HG02973 (cell line): ENCODE measurements around the gene DDX4.
"Not testable (repeated sequence)": the region's sequence is repeated elsewhere in the genome, so short reads cannot be mapped to it uniquely, and the experiment has no call there.

ENCODE experiments used
- ATAC-seq: cut with Tn5 transposase; IDR thresholded peaks from one replicate; pipeline ENCODE4 v1.9.1; 2021; ENCODE audit warnings: moderate library complexity; ENCODE audit not compliant: unreplicated experiment

DDX4 gene

GRCh38 chr5:55720188-55720703 lies 17.6 kb upstream of the DDX4 start:
- no peak for ATAC-seq

GRCh38 chr5:55724281-55724680 lies 13.6 kb upstream of the DDX4 start:
- no peak for ATAC-seq

DNA sequence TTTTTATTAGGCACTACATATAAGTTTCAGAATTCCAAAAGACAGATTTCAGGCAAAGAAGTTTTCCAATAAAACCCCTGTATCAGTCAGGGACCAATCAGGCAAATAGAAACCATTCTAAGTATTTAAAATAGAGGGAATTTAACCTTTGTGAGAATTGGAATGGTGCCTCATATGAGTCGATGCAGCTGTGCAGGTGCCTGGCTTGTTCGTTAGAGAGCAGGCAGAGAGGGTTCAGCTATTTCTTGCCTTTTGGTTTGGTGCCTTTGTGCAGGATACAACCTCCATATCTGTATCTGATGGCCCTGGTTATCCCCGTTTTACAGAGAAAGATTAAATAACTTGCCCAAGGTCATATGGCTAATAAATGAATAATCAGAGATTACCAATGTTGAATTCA lies 6.0 kb upstream of the DDX4 start:
- no peak for ATAC-seq

DNA sequence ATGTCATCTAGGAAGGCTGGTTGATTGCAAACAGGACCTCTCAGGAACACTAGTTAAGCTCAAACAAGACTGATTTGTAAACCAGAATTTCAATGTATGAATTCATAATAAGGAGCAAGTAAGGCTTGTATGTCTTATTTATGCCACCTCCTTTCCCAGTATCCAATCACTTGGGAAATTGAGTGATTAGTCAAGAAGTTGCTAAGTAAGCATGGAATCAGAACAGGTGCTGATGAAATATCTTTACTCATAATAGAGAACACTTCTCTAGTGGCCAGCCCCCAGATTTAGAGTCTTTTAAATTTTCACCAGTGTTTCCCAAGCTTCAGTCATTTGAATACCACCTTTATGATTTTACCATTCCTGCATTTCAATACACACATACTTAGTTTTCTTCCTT lies 5.3 kb upstream of the DDX4 start:
- ATAC-seq: no peak

GRCh38 chr5:55734658-55735057 lies 3.2 kb upstream of the DDX4 start:
- no peak for ATAC-seq

DNA sequence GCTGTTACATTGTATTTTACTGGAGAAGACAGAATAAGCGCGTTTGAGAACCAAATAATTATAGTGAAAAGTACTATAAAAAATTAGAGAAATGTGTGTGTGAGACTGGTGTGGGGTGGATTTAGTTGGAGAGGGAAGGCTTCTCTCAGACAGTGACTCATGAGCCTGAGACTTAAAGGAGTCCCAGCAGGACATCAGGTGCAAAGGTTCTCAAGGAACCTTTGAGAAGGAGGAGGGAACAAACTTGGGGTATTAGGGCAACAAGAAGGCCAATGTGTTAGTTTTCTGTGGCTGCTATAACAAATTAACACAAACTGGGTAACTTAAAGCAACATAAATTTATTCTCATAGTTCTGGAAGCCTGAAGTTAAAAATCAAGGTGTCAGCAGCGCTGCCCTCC lies 4.9 kb downstream of the DDX4 start:
- ATAC-seq: no peak

DNA sequence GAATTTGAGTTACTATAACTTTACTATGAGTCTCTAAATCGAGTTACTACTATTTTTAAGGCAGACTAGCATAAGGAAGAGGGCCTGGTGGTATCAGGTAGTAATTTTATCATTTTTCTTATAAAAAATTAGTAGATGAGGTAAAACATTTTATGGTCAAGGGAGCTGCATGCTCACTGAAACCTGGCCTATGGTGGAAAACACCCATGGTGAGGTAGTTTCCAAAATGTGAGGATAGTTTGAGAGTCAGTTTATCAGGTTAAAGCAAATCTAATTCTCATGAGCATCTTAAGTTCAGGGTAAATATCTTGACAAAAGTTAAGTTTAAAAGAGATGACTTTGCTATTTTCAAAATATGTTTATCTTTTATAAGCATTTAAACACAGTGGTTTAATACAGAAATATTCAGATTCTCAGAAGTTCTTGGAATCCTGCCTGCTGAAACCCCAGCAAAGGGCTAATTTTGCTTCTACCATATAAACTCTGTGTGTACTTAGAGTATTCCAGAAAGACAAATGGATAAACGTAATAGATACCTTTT lies 10.0 kb downstream of the DDX4 start:
- ATAC-seq: no peak

GRCh38 chr5:55749387-55749786 lies 11.5 kb downstream of the DDX4 start:
- ATAC-seq: no peak

DNA sequence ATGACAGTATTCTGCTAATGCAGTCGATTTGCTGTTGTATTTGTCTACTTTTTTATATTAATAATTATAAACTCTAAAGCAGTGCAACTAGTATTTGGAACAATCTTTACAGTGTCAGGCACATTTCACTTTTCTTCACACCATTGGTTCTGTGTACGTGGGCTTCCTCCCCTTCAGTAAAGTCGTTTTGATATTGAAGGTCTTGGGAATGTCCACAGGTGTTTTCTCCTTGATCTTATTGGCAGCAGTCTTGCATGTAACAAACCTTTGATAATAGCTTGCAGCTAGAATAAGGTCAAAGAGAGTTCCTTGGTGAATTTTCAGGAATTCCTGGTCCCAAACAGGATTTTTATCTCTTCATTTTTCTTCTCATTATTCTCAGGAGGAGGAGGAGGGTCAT lies 12.2 kb downstream of the DDX4 start:
- no peak for ATAC-seq

DNA sequence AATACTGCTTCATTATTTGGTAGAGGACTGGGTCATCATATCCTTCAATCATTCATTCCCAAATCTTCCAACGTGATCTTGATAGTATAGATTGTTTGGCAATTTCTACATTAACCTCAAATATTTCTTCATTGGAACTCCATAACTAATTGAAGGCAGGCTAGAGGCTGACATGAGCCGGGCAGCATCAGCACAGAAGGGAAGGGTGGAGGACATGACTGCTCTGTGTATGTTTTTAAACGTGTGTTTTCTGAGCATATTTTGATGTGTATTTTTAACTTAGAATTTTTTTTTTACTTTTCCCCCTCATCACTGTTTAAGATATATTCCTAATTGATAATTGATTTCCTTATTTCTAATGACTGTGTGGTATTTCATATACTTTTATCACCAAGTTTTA lies 12.6 kb downstream of the DDX4 start:
- ATAC-seq: no peak

DNA sequence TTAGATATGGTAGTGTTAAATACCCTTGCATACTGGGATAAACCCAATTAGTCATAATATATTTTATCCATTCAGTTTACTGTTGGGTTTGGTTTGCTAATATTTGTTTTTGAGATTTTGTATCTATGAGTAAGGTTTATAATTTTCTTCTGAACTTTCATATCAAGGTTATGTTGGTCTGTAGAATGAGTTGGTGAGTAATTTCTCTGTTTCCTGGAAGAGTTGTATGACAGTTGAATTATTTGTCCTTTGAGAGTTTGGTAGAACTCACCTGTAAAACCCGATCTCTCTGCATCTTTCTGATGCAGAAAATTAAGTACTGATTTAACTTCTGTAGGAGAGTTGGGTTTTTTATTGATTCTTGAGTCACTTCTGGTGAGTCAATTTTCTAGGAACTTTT lies 20.4 kb downstream of the DDX4 start:
- no peak for ATAC-seq

DNA sequence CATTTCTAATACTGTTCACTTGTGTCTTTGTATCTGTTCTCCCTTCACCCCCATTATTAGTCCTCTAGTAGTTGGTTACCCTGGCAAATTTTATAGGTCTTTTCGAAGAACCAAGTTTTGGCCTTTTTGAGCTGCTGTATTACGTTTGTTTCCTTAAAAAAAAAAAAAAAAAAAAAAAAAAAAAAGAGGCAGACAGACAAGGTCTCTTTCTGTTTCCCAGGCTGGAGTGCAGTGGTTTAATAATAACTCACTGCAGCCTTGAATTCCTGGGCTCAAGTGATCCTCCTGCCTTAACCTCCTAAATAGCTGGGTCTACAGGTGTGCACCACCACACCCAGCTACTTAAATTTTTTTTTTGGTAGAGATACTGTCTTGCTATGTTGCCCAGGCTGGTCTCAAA lies 20.9 kb downstream of the DDX4 start:
- no peak for ATAC-seq

- ATAC-seq: not testable (repeated sequence)
Observed at GRCh38 chr5:55761721-55762120, 23.9 kb downstream of the DDX4 start.

DNA sequence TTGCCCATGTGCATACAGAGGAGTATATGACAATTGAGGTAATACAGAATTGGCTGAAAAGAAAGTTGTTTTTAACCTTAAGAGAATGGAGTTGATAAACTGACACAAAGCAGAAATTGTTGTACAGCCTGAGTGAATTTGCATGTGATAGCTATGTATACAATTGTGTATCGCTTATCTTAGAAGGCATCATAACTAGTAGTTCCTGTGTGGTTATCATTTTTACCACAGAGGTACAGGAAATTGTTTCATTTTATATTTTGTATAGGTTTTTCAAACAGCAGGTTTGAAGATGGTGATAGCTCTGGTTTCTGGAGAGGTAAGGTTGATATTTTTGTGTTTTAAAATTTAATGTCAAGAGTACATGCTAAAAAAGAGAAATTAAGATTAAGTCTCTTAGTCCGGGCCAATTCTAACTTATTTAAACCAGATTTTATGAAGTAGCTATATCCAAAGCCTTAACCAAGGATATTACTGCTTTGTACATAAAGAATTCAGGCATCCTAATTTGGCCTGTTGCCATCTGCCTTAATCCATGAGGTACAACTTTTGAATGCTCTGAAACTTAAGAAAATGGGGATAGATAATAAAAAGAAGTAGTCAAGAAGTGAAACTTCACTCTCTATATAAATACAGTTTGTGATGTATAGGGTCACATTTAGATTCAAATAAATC lies 26.0 kb downstream of the DDX4 start:
- ATAC-seq: no peak

DNA sequence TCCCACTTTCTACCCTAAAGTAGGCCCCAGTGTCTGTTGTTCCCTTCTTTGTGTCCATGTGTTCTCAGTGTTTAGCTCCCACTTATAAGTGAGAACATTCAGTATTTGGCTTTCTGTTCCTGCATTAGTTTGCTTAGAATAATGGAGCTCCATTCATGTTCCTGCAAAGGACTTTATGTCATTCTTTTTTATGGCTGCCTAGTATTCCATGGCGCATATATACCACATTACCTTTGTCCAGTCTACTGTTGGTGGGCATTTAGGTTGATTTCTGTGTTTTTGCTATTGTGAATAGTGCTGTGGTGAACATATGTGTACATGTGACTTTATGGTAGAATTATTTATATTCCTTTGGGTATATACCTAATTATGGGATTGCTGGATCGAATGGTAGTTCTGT lies 30.4 kb downstream of the DDX4 start:
- no peak for ATAC-seq

DNA sequence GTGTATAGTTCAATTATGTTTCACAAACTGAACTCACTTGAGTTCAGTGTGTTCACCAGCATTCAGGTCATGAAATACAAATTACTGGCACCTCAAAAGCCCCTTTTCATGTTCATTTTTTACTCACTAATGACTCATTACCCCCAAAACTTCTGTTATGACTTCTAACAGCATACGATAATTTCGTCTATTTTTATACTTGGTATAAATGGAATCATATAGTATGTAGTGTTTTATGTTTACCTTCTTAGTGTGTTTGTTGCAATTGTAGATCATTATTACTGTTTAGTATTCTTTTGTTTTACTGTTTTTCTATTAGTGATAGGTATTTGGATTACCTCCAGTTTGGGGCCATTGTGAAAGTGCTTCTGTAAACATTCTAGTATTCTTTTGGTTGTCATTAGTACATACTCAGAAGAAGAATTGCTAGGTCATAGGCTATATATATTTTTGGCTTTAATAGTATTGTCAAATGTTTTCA lies 33.4 kb downstream of the DDX4 start:
- ATAC-seq: peak; percentile 85

DNA sequence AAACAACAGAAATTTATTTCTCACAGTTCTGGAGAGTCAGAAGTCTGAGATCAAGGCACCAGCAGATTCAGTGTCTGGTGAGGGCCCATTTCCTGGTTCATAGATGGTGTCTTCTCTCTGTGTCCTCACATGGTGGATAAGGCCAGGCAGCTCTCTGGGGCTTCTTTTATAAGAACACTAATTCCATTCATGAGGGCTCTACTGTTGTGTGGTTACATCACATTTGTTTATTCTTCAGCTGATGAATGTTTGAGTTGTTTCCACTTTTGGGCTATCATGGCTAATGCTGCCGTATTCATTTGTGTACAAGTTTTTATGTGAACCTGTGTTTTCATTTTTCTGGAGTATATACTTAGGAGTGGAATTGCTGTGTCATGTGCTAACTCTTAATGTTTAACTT lies 35.2 kb downstream of the DDX4 start:
- no peak for ATAC-seq

DNA sequence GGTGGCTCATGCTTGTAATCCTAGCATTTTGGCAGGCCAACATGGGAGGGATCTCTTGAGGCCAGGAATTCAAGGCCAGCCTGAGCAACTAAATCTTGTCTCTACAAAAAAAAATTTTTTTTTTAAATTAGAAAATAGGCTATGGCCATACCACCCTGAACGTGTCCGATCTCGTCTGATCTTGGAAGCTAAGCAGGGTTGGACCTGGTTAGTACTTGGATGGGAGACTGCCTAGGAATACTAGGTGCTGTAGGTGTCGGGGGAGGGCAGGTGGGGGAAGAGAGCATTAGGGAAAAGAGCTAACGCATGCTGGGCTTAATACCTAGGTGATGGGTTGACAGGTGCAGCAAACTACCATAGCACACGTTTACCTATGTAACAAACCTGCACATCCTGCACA lies 39.5 kb downstream of the DDX4 start:
- ATAC-seq: no peak

GRCh38 chr5:55800924-55801323 lies 63.1 kb downstream of the DDX4 start:
- no peak for ATAC-seq

- not testable (repeated sequence) for ATAC-seq
Observed at GRCh38 chr5:55808814-55809213, 71.0 kb downstream of the DDX4 start.

- not testable (repeated sequence) for ATAC-seq
Observed at GRCh38 chr5:55815939-55816338, 78.1 kb downstream of the DDX4 start.

- no peak for ATAC-seq
Observed at GRCh38 chr5:55816342-55816741, 78.5 kb downstream of the DDX4 start.

GRCh38 chr5:55817030-55817429 lies 79.2 kb downstream of the DDX4 start:
- ATAC-seq: no peak
